HepG2 (cell line): ENCODE measurements around the gene U2AF1L4. TPM values are rescaled to one million over a fixed set of nuclear protein-coding genes. Genes with fewer than 3 reads are reported as not detected.

Source experiments
- CCDC6 ChIP-seq: sonication (generic); formaldehyde crosslinking; IDR thresholded peaks from 2 replicates; pipeline ENCODE4 v1.8.1; 2022; ENCODE audit warnings: mild to moderate bottlenecking, missing genetic modification reagents, moderate library complexity
- CENPBD1 ChIP-seq: sonication (generic); formaldehyde crosslinking; IDR thresholded peaks from 2 replicates; pipeline ENCODE4 v1.8.0; 2022; ENCODE audit warnings: missing genetic modification reagents, low read depth, mild to moderate bottlenecking, borderline replicate concordance
- CREB1 ChIP-seq, 2 experiments: fragments of 450-650 bp in 1 of 2; IDR thresholded peaks; 2 replicates each; pipeline ENCODE4 v1.6.1; 2016 to 2017; ENCODE audit warnings: control low read depth in 1 of 2, mild to moderate bottlenecking in 1 of 2, missing compliant biosample characterization in 1 of 2, missing genetic modification characterization in 1 of 2
- GABPB1 ChIP-seq: IDR thresholded peaks from 2 replicates; pipeline ENCODE4 v1.6.1; 2016; ENCODE audit warnings: mild to moderate bottlenecking, missing genetic modification reagents, moderate library complexity, missing compliant biosample characterization
- GTF2F1 ChIP-seq: fragments of 150-350 bp; IDR thresholded peaks from 2 replicates; pipeline ENCODE4 v1.6.1; 2014; ENCODE audit warnings: low read length
- HOXA7 ChIP-seq: sonication (generic); formaldehyde crosslinking; IDR thresholded peaks from 2 replicates; pipeline ENCODE4 v1.8.1; 2022; ENCODE audit warnings: mild to moderate bottlenecking, missing genetic modification reagents, moderate library complexity
- IRF2 ChIP-seq: IDR thresholded peaks from 2 replicates; pipeline ENCODE4 v1.6.1; 2018; ENCODE audit warnings: missing genetic modification reagents, missing compliant biosample characterization
- ISL2 ChIP-seq: sonication (generic); formaldehyde crosslinking; IDR thresholded peaks from 2 replicates; pipeline ENCODE4 v1.5.0; 2020; ENCODE audit warnings: missing genetic modification reagents
- JARID2 ChIP-seq: sonication (generic); formaldehyde crosslinking; IDR thresholded peaks from 2 replicates; pipeline ENCODE4 v1.8.1; 2023; ENCODE audit warnings: missing genetic modification reagents, inconsistent platforms; ENCODE audit not compliant: insufficient replicate concordance
- LRRFIP1 ChIP-seq: sonication (generic); formaldehyde crosslinking; conservative IDR thresholded peaks from 2 replicates; pipeline ENCODE4 v1.4.0; 2020; ENCODE audit warnings: missing genetic modification reagents
- MAFG ChIP-seq: sonication (generic); formaldehyde crosslinking; IDR thresholded peaks from 2 replicates; pipeline ENCODE4 v1.5.1; 2020; ENCODE audit warnings: mild to moderate bottlenecking, missing genetic modification reagents
- MIXL1 ChIP-seq: IDR thresholded peaks from 2 replicates; pipeline ENCODE4 v1.6.1; 2016
- MTF1 ChIP-seq: sonication (generic); formaldehyde crosslinking; IDR thresholded peaks from 2 replicates; pipeline ENCODE4 v1.5.0; 2020; ENCODE audit warnings: missing genetic modification reagents
- MYNN ChIP-seq: sonication (generic); formaldehyde crosslinking; IDR thresholded peaks from 2 replicates; pipeline ENCODE4 v1.4.0; 2020; ENCODE audit warnings: mild to moderate bottlenecking, low read depth, missing genetic modification reagents
- NFRKB ChIP-seq: fragments of 450-650 bp; IDR thresholded peaks from 2 replicates; pipeline ENCODE4 v1.6.1; 2017
- PCBP1 ChIP-seq: fragments of 200-400 bp; formaldehyde crosslinking; IDR thresholded peaks from 2 replicates; pipeline ENCODE4 v1.6.1; 2017; ENCODE audit warnings: mild to moderate bottlenecking, low read depth, low read length, borderline replicate concordance
- PHF20 ChIP-seq: sonication (generic); formaldehyde crosslinking; IDR thresholded peaks from 2 replicates; pipeline ENCODE4 v1.5.0; 2020; ENCODE audit warnings: mild to moderate bottlenecking, missing genetic modification reagents
- RBFOX2 ChIP-seq: fragments of 200-400 bp; formaldehyde crosslinking; IDR thresholded peaks from 2 replicates; pipeline ENCODE4 v1.6.1; 2017; ENCODE audit warnings: low read depth, mild to moderate bottlenecking, low read length
- RORA ChIP-seq: sonication (generic); formaldehyde crosslinking; IDR thresholded peaks from 2 replicates; pipeline ENCODE4 v1.5.0; 2020; ENCODE audit warnings: mild to moderate bottlenecking, missing genetic modification reagents, moderate library complexity
- RXRB ChIP-seq: IDR thresholded peaks from 2 replicates; pipeline ENCODE4 v1.6.1; 2016; ENCODE audit warnings: borderline replicate concordance, missing genetic modification reagents, missing compliant biosample characterization
- ZFP41 ChIP-seq: sonication (generic); formaldehyde crosslinking; IDR thresholded peaks from 2 replicates; pipeline ENCODE4 v1.4.0; 2020; ENCODE audit warnings: mild to moderate bottlenecking, missing genetic modification reagents, borderline replicate concordance
- ZNF317 ChIP-seq: sonication (generic); formaldehyde crosslinking; IDR thresholded peaks from 2 replicates; pipeline ENCODE4 v1.5.0; 2020; ENCODE audit warnings: mild to moderate bottlenecking, missing genetic modification reagents
- ZNF775 ChIP-seq: sonication (generic); formaldehyde crosslinking; IDR thresholded peaks from 2 replicates; pipeline ENCODE4 v1.4.0; 2020; ENCODE audit warnings: missing genetic modification reagents, mild to moderate bottlenecking, moderate library complexity, borderline replicate concordance
- ZNF777 ChIP-seq: sonication (generic); formaldehyde crosslinking; IDR thresholded peaks from 2 replicates; pipeline ENCODE4 v1.4.0; 2020; ENCODE audit warnings: missing genetic modification reagents
- ZNF883 ChIP-seq: sonication (generic); formaldehyde crosslinking; IDR thresholded peaks from 2 replicates; pipeline ENCODE4 v1.5.1; 2020; ENCODE audit warnings: mild to moderate bottlenecking, missing genetic modification reagents; ENCODE audit errors: not compliant biosample characterization
- ZSCAN29 ChIP-seq: sonication (generic); formaldehyde crosslinking; conservative IDR thresholded peaks from 2 replicates; pipeline ENCODE4 v1.4.0; 2020; ENCODE audit warnings: mild to moderate bottlenecking, missing genetic modification reagents
- polyA plus RNA-seq, 8 experiments: library from polyadenylated mRNA; depleted of rRNA in 3 of 8; stranded (reverse) in 7 of 8; unstranded in 1 of 8; fragments of >200 nt; fragmentation: Illumina TruSeq in 4 of 8; extraction: Trizol in 4 of 8; gene quantifications; 2 replicates each; pipeline versions ENCODE4 v1.2.1 to v1.2.3, GENCODE V29; 2011 to 2016; ENCODE audit warnings: low read depth in 4 of 8, missing spikeins in 1 of 8, mixed read lengths in 1 of 8; ENCODE audit not compliant: insufficient read depth in 1 of 8
- total RNA-seq, 5 experiments: library from RNA; depleted of rRNA; stranded (reverse); fragments of >200 nt; fragmentation: Illumina TruSeq; extraction: Trizol; gene quantifications; 2 replicates each; pipeline ENCODE4 v1.2.3, GENCODE V29; 2016; ENCODE audit warnings: low read depth in 1 of 5
- TF ChIP-seq, protein P1 (sequence below): sonication (generic); formaldehyde crosslinking; IDR thresholded peaks from 2 replicates; pipeline ENCODE4 v1.8.0; 2022; ENCODE audit warnings: missing genetic modification reagents, mild to moderate bottlenecking, borderline replicate concordance
- TF ChIP-seq, protein P2 (sequence below): sonication (generic); formaldehyde crosslinking; IDR thresholded peaks from 2 replicates; pipeline ENCODE4 v1.4.0; 2020; ENCODE audit warnings: missing genetic modification reagents; ENCODE audit errors: not compliant biosample characterization

U2AF1L4 gene
- total and polyA plus RNA-seq, 2 of the 13 experiments (the other 11 are each of a cell fraction or from before 2014, with no cell fraction given): 7.9 to 15.4 TPM

GRCh38 chr19:35717665-35718344 lies 27.4 kb downstream of the U2AF1L4 start, which contains the start of gene KMT2B (continued):
- TF ChIP-seq MAFG (CRISPR knock-in tag) (no peak), PCBP1 (no peak), ZNF883 (no peak), CENPBD1 (CRISPR knock-in tag) (no peak), JARID2 (CRISPR knock-in tag) (no peak), ZNF317 (no peak), ZSCAN29 (CRISPR knock-in tag) (no peak), NFRKB (no peak), ZNF775 (CRISPR knock-in tag) (no peak), GABPB1 (CRISPR knock-in tag) (peak; percentile 72), RBFOX2 (peak; percentile 2), LRRFIP1 (CRISPR knock-in tag) (no peak), ISL2 (CRISPR knock-in tag) (no peak), ZNF777 (CRISPR knock-in tag) (no peak; the same call in 1 of the 2 replicates), MYNN (CRISPR knock-in tag) (no peak), MTF1 (no peak), RXRB (CRISPR knock-in tag) (no peak), ZFP41 (CRISPR knock-in tag) (no peak), PHF20 (CRISPR knock-in tag) (0 out of 2 replicates have a peak, but pooled peaks have one; percentile 21), CREB1 (IDR thresholded peaks at IDR 0.05) (peak; percentile 62; the same call in 1 of the 2 replicates), CREB1 (CRISPR knock-in tag; IDR thresholded peaks at IDR 0.05) (peak; percentile 66), IRF2 (CRISPR knock-in tag) (0 out of 2 replicates have a peak, but pooled peaks have one; percentile 1), GTF2F1 (no peak), CCDC6 (CRISPR knock-in tag) (no peak), HOXA7 (CRISPR knock-in tag) (no peak), RORA (no peak), MIXL1 (CRISPR knock-in tag) (no peak)
- TF ChIP-seq, protein P1, sequence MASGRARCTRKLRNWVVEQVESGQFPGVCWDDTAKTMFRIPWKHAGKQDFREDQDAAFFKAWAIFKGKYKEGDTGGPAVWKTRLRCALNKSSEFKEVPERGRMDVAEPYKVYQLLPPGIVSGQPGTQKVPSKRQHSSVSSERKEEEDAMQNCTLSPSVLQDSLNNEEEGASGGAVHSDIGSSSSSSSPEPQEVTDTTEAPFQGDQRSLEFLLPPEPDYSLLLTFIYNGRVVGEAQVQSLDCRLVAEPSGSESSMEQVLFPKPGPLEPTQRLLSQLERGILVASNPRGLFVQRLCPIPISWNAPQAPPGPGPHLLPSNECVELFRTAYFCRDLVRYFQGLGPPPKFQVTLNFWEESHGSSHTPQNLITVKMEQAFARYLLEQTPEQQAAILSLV (CRISPR knock-in tag): no peak
- TF ChIP-seq, protein P2, sequence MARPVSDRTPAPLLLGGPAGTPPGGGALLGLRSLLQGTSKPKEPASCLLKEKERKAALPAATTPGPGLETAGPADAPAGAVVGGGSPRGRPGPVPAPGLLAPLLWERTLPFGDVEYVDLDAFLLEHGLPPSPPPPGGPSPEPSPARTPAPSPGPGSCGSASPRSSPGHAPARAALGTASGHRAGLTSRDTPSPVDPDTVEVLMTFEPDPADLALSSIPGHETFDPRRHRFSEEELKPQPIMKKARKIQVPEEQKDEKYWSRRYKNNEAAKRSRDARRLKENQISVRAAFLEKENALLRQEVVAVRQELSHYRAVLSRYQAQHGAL (CRISPR knock-in tag): no peak
